ENCODE measurements around the gene FOXP1. TPM values are rescaled to one million over a fixed set of nuclear protein-coding genes. Genes with fewer than 3 reads are reported as not detected.

Gene FOXP1
- total RNA-seq, 1 experiment from 2014 or later, result 75.3 TPM

DNA sequence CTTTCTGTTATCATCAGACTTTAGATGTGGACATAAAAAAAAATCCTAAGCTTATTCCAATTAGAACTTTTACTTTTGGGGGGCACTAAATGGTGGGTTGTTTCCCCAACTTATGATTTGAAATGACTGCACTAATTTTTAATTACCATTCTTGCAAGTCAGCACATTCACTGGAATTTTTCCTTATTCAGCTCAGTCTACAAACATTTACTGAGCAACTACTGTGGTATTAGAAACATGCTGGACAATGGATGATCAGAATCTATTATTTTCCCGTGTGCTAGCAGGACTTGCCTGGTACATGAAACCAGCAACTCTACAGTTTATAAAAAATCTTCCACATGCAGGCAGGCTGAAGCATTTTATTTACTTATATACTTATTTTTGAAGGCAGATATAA, 273.6 kb downstream of the FOXP1 start:
- no peak overlapping the region for H2BK12ac ChIP-seq (ENCODE audit: insufficient read length, low read depth, low read length)
- no peak overlapping the region for H4K91ac ChIP-seq (ENCODE audit: insufficient read length, low read depth, low read length)
- H4K5ac ChIP-seq (ENCODE audit: insufficient read length, low read depth, low read length), result no peak overlapping the region
- H4K8ac ChIP-seq (replicated peaks; ENCODE audit: insufficient read length, low read depth, low read length), result no peak overlapping the region
- H3T11ph ChIP-seq (ENCODE audit: low read length), result no peak overlapping the region
- Mint-ChIP-seq H3K9me3 (no peaks in the 10 kb centered on the region), H3K27me3 (ENCODE audit: low read depth) (no peaks in the 10 kb centered on the region), H3K4me3 (no peak overlapping the region), H3K27ac (no peak overlapping the region), H3K36me3 (ENCODE audit: insufficient read depth in 1 of 3, low read depth in 3 of 3) (no peaks in the 10 kb centered on the region), H3K4me1 (peaks cover 53 to 56% of the 10 kb centered on the region in 2 experiments)
- H2AK5ac ChIP-seq (ENCODE audit: insufficient read length, low read length), result no peak overlapping the region
- no peak overlapping the region for H3K18ac ChIP-seq (ENCODE audit: insufficient read length, low read depth, low read length)
- H3K4me2 ChIP-seq (ENCODE audit: insufficient read depth, insufficient read length, low read length), result no peak overlapping the region
- H2AFZ ChIP-seq (ENCODE audit: low read length), result no peak overlapping the region
- no peak overlapping the region for H2BK15ac ChIP-seq (ENCODE audit: low read depth, low read length)
- H3K4ac ChIP-seq (ENCODE audit: low read depth, low read length), result no peak overlapping the region
- H3K23ac ChIP-seq (ENCODE audit: insufficient read length, low read depth, low read length), result no peak overlapping the region
- H2BK120ac ChIP-seq (ENCODE audit: low read depth, low read length, poor library complexity, severe bottlenecking), result no peak overlapping the region
- no peaks in the 10 kb centered on the region for H3K79me2 ChIP-seq (ENCODE audit: insufficient read depth, low read length)
- no peak overlapping the region for H3K56ac ChIP-seq (ENCODE audit: insufficient read length, low read depth, low read length)
- no CpG with 5 or more reads among the region's 1 CpG for whole genome bisulfite sequencing (ENCODE audit: extremely low coverage, insufficient read length, low lambda C conversion rate)
- no peak overlapping the region for H3K14ac ChIP-seq (ENCODE audit: insufficient read depth, low read length)
- no peak overlapping the region for H3K27ac ChIP-seq (ENCODE audit: insufficient read length, low read depth, low read length)
- no peaks in the 10 kb centered on the region for H3K79me1 ChIP-seq (ENCODE audit: insufficient read depth, low read depth, low read length, poor library complexity, severe bottlenecking)
- H2BK20ac ChIP-seq (ENCODE audit: low read depth, low read length, poor library complexity, severe bottlenecking), result no peak overlapping the region
- H4K20me1 ChIP-seq (ENCODE audit: control insufficient read depth, insufficient read depth, insufficient read length), result no peaks in the 10 kb centered on the region
- H2BK5ac ChIP-seq (ENCODE audit: insufficient read length, low read length), result no peak overlapping the region
- no peak for DNase-seq
- no peaks in the 10 kb centered on the region for H3K9me3 ChIP-seq (ENCODE audit: control insufficient read depth, low read depth, low read length)
- no peak overlapping the region for H3K9ac ChIP-seq (ENCODE audit: extremely low read depth, insufficient read length, low read length)
- H3K23me2 ChIP-seq (ENCODE audit: insufficient read length, low read depth, low read length, poor library complexity, severe bottlenecking), result peaks cover 3% of the 10 kb centered on the region
- no peaks in the 10 kb centered on the region for H3K27me3 ChIP-seq (ENCODE audit: insufficient read depth, low read length)
- TF ChIP-seq, protein P1, sequence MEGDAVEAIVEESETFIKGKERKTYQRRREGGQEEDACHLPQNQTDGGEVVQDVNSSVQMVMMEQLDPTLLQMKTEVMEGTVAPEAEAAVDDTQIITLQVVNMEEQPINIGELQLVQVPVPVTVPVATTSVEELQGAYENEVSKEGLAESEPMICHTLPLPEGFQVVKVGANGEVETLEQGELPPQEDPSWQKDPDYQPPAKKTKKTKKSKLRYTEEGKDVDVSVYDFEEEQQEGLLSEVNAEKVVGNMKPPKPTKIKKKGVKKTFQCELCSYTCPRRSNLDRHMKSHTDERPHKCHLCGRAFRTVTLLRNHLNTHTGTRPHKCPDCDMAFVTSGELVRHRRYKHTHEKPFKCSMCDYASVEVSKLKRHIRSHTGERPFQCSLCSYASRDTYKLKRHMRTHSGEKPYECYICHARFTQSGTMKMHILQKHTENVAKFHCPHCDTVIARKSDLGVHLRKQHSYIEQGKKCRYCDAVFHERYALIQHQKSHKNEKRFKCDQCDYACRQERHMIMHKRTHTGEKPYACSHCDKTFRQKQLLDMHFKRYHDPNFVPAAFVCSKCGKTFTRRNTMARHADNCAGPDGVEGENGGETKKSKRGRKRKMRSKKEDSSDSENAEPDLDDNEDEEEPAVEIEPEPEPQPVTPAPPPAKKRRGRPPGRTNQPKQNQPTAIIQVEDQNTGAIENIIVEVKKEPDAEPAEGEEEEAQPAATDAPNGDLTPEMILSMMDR (conservative IDR thresholded peaks at IDR 0.05), result no peak
- H3K4me1 ChIP-seq (ENCODE audit: insufficient read depth, low read length), result 0 out of 2 replicates have a peak, but pooled peaks cover 5% of the 10 kb centered on the region

Measured in H9 (cell line).